ENCODE measurements around the gene LHFPL6. TPM values are rescaled to one million over a fixed set of nuclear protein-coding genes. Genes with fewer than 3 reads are reported as not detected.

Gene LHFPL6
- total RNA-seq, 1 donor from 2014 or later: 31.4 TPM

GRCh38 chr13:39515224-39515714, 87.7 kb downstream of the LHFPL6 start:
- TF ChIP-seq EZH2 (IDR thresholded peaks at IDR 0.05; ENCODE audit: insufficient read depth, low read length) (no peak), CTCF (IDR thresholded peaks at IDR 0.05; ENCODE audit: insufficient read depth, low read depth, low read length) (no peak)
- no peak overlapping the region for H3K27ac ChIP-seq (ENCODE audit: low read depth, low read length)
- H3K9me3 Mint-ChIP-seq (ENCODE audit: unreplicated experiment): no peaks in the 10 kb centered on the region
- DNase-seq (ENCODE audit: low read depth) (no peak), FAIRE-seq (no peak)
- H3K4me1 ChIP-seq (ENCODE audit: insufficient read depth, low read length): peaks cover 9% of the 10 kb centered on the region
- H3K79me2 ChIP-seq (ENCODE audit: insufficient read depth, low read length): peaks cover 4% of the 10 kb centered on the region
- no peak overlapping the region for H2AFZ ChIP-seq (ENCODE audit: low read depth, low read length)
- H3K27ac Mint-ChIP-seq (ENCODE audit: unreplicated experiment): no peak overlapping the region
- peaks cover 7% of the 10 kb centered on the region for H3K4me1 Mint-ChIP-seq (ENCODE audit: low read depth, unreplicated experiment)
- H3K27me3 Mint-ChIP-seq (ENCODE audit: low read depth, unreplicated experiment): no peaks in the 10 kb centered on the region
- H4K20me1 ChIP-seq (ENCODE audit: insufficient read depth, low read length): no peaks in the 10 kb centered on the region
- no peaks in the 10 kb centered on the region for H3K36me3 Mint-ChIP-seq (ENCODE audit: low read depth, unreplicated experiment)
- no peak overlapping the region for H3K9ac ChIP-seq (ENCODE audit: low read length)
- no peak overlapping the region for H3K4me3 Mint-ChIP-seq (ENCODE audit: unreplicated experiment)
- H3K9me3 ChIP-seq (ENCODE audit: insufficient read depth, low read depth, low read length): no peaks in the 10 kb centered on the region
- no peaks in the 10 kb centered on the region for H3K27me3 ChIP-seq (ENCODE audit: insufficient read depth, low read length)
- H3K4me3 ChIP-seq (ENCODE audit: insufficient read depth, low read depth, low read length): no peak overlapping the region
- H3K36me3 ChIP-seq (ENCODE audit: insufficient read depth, low read length): no peaks in the 10 kb centered on the region
- H3K4me2 ChIP-seq (ENCODE audit: low read length): no peak overlapping the region

GRCh38 chr13:39512687-39513086, 90.3 kb downstream of the LHFPL6 start:
- Histone ChIP-seq H3K4me2 (ENCODE audit: low read length) (no peak overlapping the region), H3K27me3 (ENCODE audit: insufficient read depth, low read length) (no peaks in the 10 kb centered on the region), H3K4me1 (ENCODE audit: insufficient read depth, low read length) (peaks cover 9% of the 10 kb centered on the region), H3K79me2 (ENCODE audit: insufficient read depth, low read length) (no peaks in the 10 kb centered on the region), H4K20me1 (ENCODE audit: insufficient read depth, low read length) (no peaks in the 10 kb centered on the region), H3K9ac (ENCODE audit: low read length) (no peak overlapping the region), H3K27ac (ENCODE audit: low read depth, low read length) (no peak overlapping the region), H2AFZ (ENCODE audit: low read depth, low read length) (no peak overlapping the region), H3K4me3 (ENCODE audit: insufficient read depth, low read depth, low read length) (no peak overlapping the region), H3K36me3 (ENCODE audit: insufficient read depth, low read length) (no peaks in the 10 kb centered on the region), H3K9me3 (ENCODE audit: insufficient read depth, low read depth, low read length) (no peaks in the 10 kb centered on the region)
- Mint-ChIP-seq H3K4me1 (ENCODE audit: low read depth, unreplicated experiment) (peaks cover 7% of the 10 kb centered on the region), H3K36me3 (ENCODE audit: low read depth, unreplicated experiment) (no peaks in the 10 kb centered on the region), H3K9me3 (ENCODE audit: unreplicated experiment) (no peaks in the 10 kb centered on the region), H3K4me3 (ENCODE audit: unreplicated experiment) (no peak overlapping the region), H3K27ac (ENCODE audit: unreplicated experiment) (peak overlapping the region; percentile 18), H3K27me3 (ENCODE audit: low read depth, unreplicated experiment) (no peaks in the 10 kb centered on the region)
- TF ChIP-seq CTCF (IDR thresholded peaks at IDR 0.05; ENCODE audit: insufficient read depth, low read depth, low read length) (no peak), EZH2 (IDR thresholded peaks at IDR 0.05; ENCODE audit: insufficient read depth, low read length) (no peak)
- no peak for FAIRE-seq
- no peak for DNase-seq (ENCODE audit: low read depth)

- Histone ChIP-seq H3K4me3 (ENCODE audit: insufficient read depth, low read depth, low read length) (no peak overlapping the region), H3K4me1 (ENCODE audit: insufficient read depth, low read length) (peaks cover 8% of the 10 kb centered on the region), H3K79me2 (ENCODE audit: insufficient read depth, low read length) (no peaks in the 10 kb centered on the region), H2AFZ (ENCODE audit: low read depth, low read length) (no peak overlapping the region), H3K4me2 (ENCODE audit: low read length) (no peak overlapping the region), H4K20me1 (ENCODE audit: insufficient read depth, low read length) (no peaks in the 10 kb centered on the region), H3K9me3 (ENCODE audit: insufficient read depth, low read depth, low read length) (no peaks in the 10 kb centered on the region), H3K27me3 (ENCODE audit: insufficient read depth, low read length) (no peaks in the 10 kb centered on the region), H3K27ac (ENCODE audit: low read depth, low read length) (no peak overlapping the region), H3K36me3 (ENCODE audit: insufficient read depth, low read length) (no peaks in the 10 kb centered on the region), H3K9ac (ENCODE audit: low read length) (no peak overlapping the region)
- no peaks in the 10 kb centered on the region for H3K9me3 Mint-ChIP-seq (ENCODE audit: unreplicated experiment)
- TF ChIP-seq EZH2 (IDR thresholded peaks at IDR 0.05; ENCODE audit: insufficient read depth, low read length) (no peak), CTCF (IDR thresholded peaks at IDR 0.05; ENCODE audit: insufficient read depth, low read depth, low read length) (no peak)
- no peak for FAIRE-seq
- H3K4me3 Mint-ChIP-seq (ENCODE audit: unreplicated experiment): no peak overlapping the region
- no peak for DNase-seq (ENCODE audit: low read depth)
- peaks cover 7% of the 10 kb centered on the region for H3K4me1 Mint-ChIP-seq (ENCODE audit: low read depth, unreplicated experiment)
- no peaks in the 10 kb centered on the region for H3K36me3 Mint-ChIP-seq (ENCODE audit: low read depth, unreplicated experiment)
- no peak overlapping the region for H3K27ac Mint-ChIP-seq (ENCODE audit: unreplicated experiment)
- no peaks in the 10 kb centered on the region for H3K27me3 Mint-ChIP-seq (ENCODE audit: low read depth, unreplicated experiment)
Observed at GRCh38 chr13:39510316-39510695, 92.7 kb downstream of the LHFPL6 start.

Measured in astrocyte (in vitro differentiated cells and primary cell).